B cell (primary cell): ENCODE results near the gene BSDC1.

Experiments used
- EZH2 ChIP-seq: IDR thresholded peaks from 2 replicates; pipeline ENCODE4 v1.6.1; 2012; ENCODE audit warnings: borderline replicate concordance, low read depth, mild to moderate bottlenecking, moderate library complexity, low read length; ENCODE audit not compliant: insufficient read depth, poor library complexity, severe bottlenecking
- TF ChIP-seq, protein P1 (sequence below): fragments of 200-600 bp; IDR thresholded peaks from one replicate; pipeline ENCODE4 v1.8.0; 2022; ENCODE audit warnings: antibody characterized with exemption, mild to moderate bottlenecking

- TF ChIP-seq EZH2, result no peak
- TF ChIP-seq, protein P1, sequence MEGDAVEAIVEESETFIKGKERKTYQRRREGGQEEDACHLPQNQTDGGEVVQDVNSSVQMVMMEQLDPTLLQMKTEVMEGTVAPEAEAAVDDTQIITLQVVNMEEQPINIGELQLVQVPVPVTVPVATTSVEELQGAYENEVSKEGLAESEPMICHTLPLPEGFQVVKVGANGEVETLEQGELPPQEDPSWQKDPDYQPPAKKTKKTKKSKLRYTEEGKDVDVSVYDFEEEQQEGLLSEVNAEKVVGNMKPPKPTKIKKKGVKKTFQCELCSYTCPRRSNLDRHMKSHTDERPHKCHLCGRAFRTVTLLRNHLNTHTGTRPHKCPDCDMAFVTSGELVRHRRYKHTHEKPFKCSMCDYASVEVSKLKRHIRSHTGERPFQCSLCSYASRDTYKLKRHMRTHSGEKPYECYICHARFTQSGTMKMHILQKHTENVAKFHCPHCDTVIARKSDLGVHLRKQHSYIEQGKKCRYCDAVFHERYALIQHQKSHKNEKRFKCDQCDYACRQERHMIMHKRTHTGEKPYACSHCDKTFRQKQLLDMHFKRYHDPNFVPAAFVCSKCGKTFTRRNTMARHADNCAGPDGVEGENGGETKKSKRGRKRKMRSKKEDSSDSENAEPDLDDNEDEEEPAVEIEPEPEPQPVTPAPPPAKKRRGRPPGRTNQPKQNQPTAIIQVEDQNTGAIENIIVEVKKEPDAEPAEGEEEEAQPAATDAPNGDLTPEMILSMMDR, result no peak
Observed at GRCh38 chr1:32335790-32336590, 58.3 kb downstream of the BSDC1 start, which contains the start of gene MARCKSL1.
